ENCODE data around the gene TSSK3. TPM values are rescaled to one million over a fixed set of nuclear protein-coding genes. Genes with fewer than 3 reads are reported as not detected.
"Not testable (repeated sequence)": the region's sequence is repeated elsewhere in the genome, so short reads cannot be mapped to it uniquely, and the experiment has no call there.

The TSSK3 gene
- total RNA-seq, 1 donor from 2014 or later = 6.1 TPM

- H3K36me3 Mint-ChIP-seq (ENCODE audit: low read depth) = no peaks in the 10 kb centered on the region
- no peaks in the 10 kb centered on the region for H3K27me3 Mint-ChIP-seq
- ATAC-seq (ENCODE audit: low read depth) = no peak
- H3K9me3 Mint-ChIP-seq = no peaks in the 10 kb centered on the region
- peaks cover 27% of the 10 kb centered on the region for H3K4me1 Mint-ChIP-seq
- ChIA-PET POLR2A (interaction anchor here (0.6 to 6.5 kb wide), 6 partner anchors 7 to 62 kb away, joined by 3 to 121 read pairs (median 4); partner anchors contain the start of genes BSDC1, FAM229A, HDAC1 and MARCKSL1), CTCF (interaction anchor here (1.2 kb wide), 1 partner anchor 113 kb away, joined by 4 read pairs; no protein-coding TSS in a partner anchor)
- H3K27ac Mint-ChIP-seq = no peak overlapping the region
- peak overlapping the region; percentile 44 for H3K4me3 Mint-ChIP-seq
- TF ChIP-seq, protein P1, sequence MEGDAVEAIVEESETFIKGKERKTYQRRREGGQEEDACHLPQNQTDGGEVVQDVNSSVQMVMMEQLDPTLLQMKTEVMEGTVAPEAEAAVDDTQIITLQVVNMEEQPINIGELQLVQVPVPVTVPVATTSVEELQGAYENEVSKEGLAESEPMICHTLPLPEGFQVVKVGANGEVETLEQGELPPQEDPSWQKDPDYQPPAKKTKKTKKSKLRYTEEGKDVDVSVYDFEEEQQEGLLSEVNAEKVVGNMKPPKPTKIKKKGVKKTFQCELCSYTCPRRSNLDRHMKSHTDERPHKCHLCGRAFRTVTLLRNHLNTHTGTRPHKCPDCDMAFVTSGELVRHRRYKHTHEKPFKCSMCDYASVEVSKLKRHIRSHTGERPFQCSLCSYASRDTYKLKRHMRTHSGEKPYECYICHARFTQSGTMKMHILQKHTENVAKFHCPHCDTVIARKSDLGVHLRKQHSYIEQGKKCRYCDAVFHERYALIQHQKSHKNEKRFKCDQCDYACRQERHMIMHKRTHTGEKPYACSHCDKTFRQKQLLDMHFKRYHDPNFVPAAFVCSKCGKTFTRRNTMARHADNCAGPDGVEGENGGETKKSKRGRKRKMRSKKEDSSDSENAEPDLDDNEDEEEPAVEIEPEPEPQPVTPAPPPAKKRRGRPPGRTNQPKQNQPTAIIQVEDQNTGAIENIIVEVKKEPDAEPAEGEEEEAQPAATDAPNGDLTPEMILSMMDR (IDR thresholded peaks at IDR 0.05) = no peak
- intact Hi-C loops (cut with micrococcal nuclease) = loop anchor here (5.0 kb wide), 1 partner anchor 61 kb away; the partner anchor contains the start of gene HDAC1
- DNase-seq = no peak
Measured at GRCh38 chr1:32353431-32353830, 8.9 kb upstream of the TSSK3 start.

DNA sequence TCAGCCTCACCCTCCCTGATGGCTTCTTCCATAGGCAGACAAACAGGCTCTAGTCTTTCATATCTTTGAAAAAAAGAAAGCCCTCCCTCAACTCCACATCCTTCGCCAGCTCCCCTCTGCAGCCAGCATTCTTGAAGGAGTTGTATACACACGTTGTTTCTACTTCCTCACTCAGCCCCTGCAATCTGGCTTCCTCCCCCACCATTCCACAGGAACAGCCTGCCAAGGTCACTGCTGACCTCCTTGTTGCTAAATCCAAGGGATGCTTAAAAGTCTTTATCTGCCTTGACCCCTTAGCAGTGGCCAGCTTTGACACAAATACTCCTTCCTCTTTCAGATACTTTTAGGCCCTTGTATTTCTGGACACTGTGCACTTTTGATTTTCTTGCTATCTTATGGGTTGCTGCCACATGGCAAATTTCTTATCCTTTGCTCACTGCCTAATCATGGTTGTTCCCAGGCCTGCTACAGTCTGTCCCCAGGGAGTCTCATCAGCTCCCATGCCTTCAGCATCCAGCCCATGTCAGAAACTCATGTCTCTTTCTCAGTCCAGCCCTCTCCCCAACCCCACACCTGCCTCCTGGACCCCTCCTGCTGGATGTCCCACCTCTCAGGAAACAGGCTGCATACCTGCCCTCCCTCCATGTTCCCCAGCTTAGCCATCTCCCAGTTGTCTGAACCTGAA is 8.3 kb upstream of the TSSK3 start:
- intact Hi-C loops (cut with micrococcal nuclease) = loop anchor here (5.0 kb wide), 1 partner anchor 62 kb away; the partner anchor contains the start of gene HDAC1
- H3K36me3 Mint-ChIP-seq (ENCODE audit: low read depth) = no peaks in the 10 kb centered on the region
- peaks cover 25% of the 10 kb centered on the region for H3K4me1 Mint-ChIP-seq
- ChIA-PET POLR2A (interaction anchor here (0.6 to 6.5 kb wide), 7 partner anchors 14 to 62 kb away, joined by 3 to 121 read pairs (median 4); partner anchors contain the start of genes BSDC1, HDAC1 and MARCKSL1), CTCF (no interaction called here)
- H3K27me3 Mint-ChIP-seq = no peaks in the 10 kb centered on the region
- peak overlapping the region; percentile 13 for H3K27ac Mint-ChIP-seq
- no peak for DNase-seq
- peak overlapping the region; percentile 39 for H3K4me3 Mint-ChIP-seq
- no peak for ATAC-seq (ENCODE audit: low read depth)
- TF ChIP-seq, protein P1 (IDR thresholded peaks at IDR 0.05) = no peak
- H3K9me3 Mint-ChIP-seq = no peaks in the 10 kb centered on the region

- DNase-seq; H3K36me3 Mint-ChIP-seq (ENCODE audit: low read depth); intact Hi-C loops (cut with micrococcal nuclease); H3K4me3 Mint-ChIP-seq; ATAC-seq (ENCODE audit: low read depth); H3K9me3 Mint-ChIP-seq; H3K27me3 Mint-ChIP-seq; CTCF ChIA-PET; H3K27ac Mint-ChIP-seq: not testable (repeated sequence)
- peaks cover 30% of the 10 kb centered on the region for H3K4me1 Mint-ChIP-seq
- POLR2A ChIA-PET = interaction anchor here (2.4 to 6.5 kb wide), 2 partner anchors 16 to 19 kb away, joined by 9 to 121 read pairs; partner anchors contain the start of gene MARCKSL1
Measured at GRCh38 chr1:32355778-32356177, 6.6 kb upstream of the TSSK3 start.

- POLR2A ChIA-PET = interaction anchor here (2.4 kb wide), 1 partner anchor 16 kb away, joined by 9 read pairs; no protein-coding TSS in a partner anchor
- H3K27ac Mint-ChIP-seq = no peak overlapping the region
Measured at GRCh38 chr1:32356478-32356877, 5.9 kb upstream of the TSSK3 start.

DNA sequence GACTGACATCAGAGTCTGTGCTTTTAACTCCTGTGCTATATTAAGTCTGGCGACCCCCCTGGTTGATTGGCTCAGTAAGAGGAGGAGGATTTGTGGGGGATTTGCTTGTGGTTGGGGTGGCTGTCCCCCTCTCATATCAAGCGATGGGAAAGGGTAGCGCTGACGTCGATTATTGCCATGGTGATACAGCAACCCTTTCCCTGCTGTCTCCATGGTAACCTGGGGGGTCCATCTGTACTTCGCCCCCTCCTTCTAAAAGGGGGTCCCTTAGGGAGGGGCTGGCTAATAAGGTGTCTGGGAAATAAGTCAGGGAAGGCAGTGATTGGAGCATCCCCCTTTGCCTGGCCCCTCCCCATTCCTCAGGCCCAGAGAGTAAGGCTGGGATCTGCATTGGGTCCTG is 4.7 kb upstream of the TSSK3 start:
- H3K4me3 Mint-ChIP-seq = no peak overlapping the region
- ATAC-seq (ENCODE audit: low read depth) = no peak

More at GRCh38 chr1:32356478-32356877, 5.9 kb upstream of the TSSK3 start:
- Mint-ChIP-seq H3K4me3 (no peak overlapping the region), H3K36me3 (ENCODE audit: low read depth) (no peaks in the 10 kb centered on the region), H3K9me3 (no peaks in the 10 kb centered on the region), H3K4me1 (peaks cover 28% of the 10 kb centered on the region), H3K27me3 (no peaks in the 10 kb centered on the region)
- CTCF ChIA-PET = no interaction called here
- TF ChIP-seq, protein P1 (IDR thresholded peaks at IDR 0.05) = no peak
- intact Hi-C loops (cut with micrococcal nuclease) = no loop called here
- no peak for DNase-seq
- no peak for ATAC-seq (ENCODE audit: low read depth)

More for the DNA sequence above, 4.7 kb upstream of the TSSK3 start:
- Mint-ChIP-seq H3K9me3 (no peaks in the 10 kb centered on the region), H3K36me3 (ENCODE audit: low read depth) (no peaks in the 10 kb centered on the region), H3K27me3 (no peaks in the 10 kb centered on the region), H3K27ac (no peak overlapping the region), H3K4me1 (peaks cover 29% of the 10 kb centered on the region)
- POLR2A ChIA-PET = interaction anchor here (5.5 kb wide), 1 partner anchor 22 kb away, joined by 75 read pairs; the partner anchor contains the start of gene MARCKSL1
- intact Hi-C loops (cut with micrococcal nuclease) = no loop called here
- DNase-seq = no peak
- CTCF ChIA-PET = no interaction called here
- TF ChIP-seq, protein P1 (IDR thresholded peaks at IDR 0.05) = no peak

All from activated B cell treated with CpG ODN at 0.5 μM for 24 hours (primary cell).